NCI-H1436 (cell line): ENCODE data around the gene RNF112.

Experiments used
- DNase-seq: peaks from one replicate; lab custom pipeline; 2025; lab: John Stamatoyannopoulos, UW

Gene RNF112

DNA sequence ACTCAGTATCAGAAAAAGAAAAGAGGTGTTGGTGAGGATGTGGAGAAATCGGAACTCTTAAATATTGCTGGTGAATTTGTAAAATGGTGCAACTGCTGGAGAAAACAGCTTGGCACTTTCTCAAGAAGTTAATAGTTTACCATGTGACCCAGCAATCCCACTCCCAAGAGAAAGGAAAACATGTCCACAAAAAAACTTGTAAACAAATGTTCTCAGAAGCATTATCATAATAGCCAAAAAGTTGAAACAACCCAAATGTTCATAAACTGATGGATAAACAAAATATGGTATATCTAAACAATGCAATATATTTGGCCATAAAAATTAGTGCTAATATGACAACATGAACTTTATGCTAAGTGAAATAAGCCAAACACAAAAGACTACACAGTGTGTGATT, 35.3 kb upstream of the RNF112 start:
- DNase-seq = no peak

GRCh38 chr17:19376811-19377210, 34.2 kb upstream of the RNF112 start:
- peak; percentile 50 for DNase-seq

GRCh38 chr17:19377602-19378415, 33.2 kb upstream of the RNF112 start:
- DNase-seq = peak; percentile 100

GRCh38 chr17:19378416-19379360, 32.3 kb upstream of the RNF112 start, which contains the start of gene MAPK7:
Gene MAPK7, plus strand, starts transcription at chr17:19378498. Its CDS starts 403 bp downstream, at chr17:19378901.
- no peak for DNase-seq

GRCh38 chr17:19379361-19380065, 31.5 kb upstream of the RNF112 start:
- no peak for DNase-seq

DNA sequence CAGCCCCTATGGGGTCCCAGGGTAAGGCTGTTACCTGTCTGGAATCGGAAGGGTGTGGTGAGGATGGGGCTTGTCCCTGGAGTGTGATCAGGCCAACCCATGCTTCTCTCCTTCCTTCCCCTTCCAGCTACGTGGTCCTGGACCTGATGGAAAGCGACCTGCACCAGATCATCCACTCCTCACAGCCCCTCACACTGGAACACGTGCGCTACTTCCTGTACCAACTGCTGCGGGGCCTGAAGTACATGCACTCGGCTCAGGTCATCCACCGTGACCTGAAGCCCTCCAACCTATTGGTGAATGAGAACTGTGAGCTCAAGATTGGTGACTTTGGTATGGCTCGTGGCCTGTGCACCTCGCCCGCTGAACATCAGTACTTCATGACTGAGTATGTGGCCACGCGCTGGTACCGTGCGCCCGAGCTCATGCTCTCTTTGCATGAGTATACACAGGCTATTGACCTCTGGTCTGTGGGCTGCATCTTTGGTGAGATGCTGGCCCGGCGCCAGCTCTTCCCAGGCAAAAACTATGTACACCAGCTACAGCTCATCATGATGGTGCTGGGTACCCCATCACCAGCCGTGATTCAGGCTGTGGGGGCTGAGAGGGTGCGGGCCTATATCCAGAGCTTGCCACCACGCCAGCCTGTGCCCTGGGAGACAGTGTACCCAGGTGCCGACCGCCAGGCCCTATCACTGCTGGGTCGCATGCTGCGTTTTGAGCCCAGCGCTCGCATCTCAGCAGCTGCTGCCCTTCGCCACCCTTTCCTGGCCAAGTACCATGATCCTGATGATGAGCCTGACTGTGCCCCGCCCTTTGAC, 30.3 kb upstream of the RNF112 start:
- DNase-seq = no peak

GRCh38 chr17:19381361-19381740, 29.7 kb upstream of the RNF112 start:
- no peak for DNase-seq

GRCh38 chr17:19381741-19382444, 29.1 kb upstream of the RNF112 start:
- no peak for DNase-seq

- DNase-seq = no peak
Measured at GRCh38 chr17:19382531-19383444, 28.2 kb upstream of the RNF112 start.

DNA sequence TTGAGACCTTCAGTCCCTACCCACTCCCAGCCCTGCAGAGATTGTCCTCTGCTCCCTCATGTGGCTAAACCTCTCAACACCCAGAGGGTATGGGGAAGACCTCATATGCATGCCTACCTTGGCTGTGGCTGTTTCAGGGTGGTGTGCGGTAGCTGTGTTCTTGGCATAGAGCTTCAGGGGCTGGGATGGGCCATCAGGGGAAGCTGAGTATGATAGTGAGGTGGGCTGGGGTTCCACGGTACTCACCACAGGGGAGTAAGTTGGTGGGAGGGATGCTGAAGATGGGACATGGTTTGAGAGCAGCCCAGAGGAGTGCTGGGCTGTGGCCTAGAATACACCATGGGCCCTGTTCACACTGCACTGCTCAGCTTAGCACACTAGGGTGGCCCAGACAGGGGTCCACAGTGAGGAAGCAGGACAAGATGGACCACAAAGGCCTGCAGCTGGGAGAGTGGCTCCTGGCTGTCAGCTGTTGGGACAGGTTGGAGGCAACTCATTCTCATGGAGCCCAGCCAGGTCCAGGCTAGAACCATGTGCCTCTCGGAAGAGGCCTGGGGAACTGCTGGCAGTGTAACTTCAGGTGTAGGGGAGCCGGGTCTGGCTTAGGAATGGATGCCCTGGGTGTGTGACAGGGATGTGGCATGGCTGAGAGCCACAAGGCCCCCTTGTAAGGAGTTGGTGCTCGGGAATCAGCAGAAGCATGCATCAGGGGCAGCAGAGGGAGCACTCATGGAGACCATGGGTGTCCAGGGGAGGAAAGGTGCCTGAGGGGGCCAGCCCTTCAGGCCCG, 27.2 kb upstream of the RNF112 start:
- no peak for DNase-seq

GRCh38 chr17:19384723-19385391, 26.2 kb upstream of the RNF112 start:
- DNase-seq = peak; percentile 29

- DNase-seq = no peak
Measured at GRCh38 chr17:19385521-19385983, 25.5 kb upstream of the RNF112 start.

GRCh38 chr17:19386051-19386929, 24.7 kb upstream of the RNF112 start:
- peak; percentile 46 for DNase-seq

GRCh38 chr17:19386974-19387920, 23.8 kb upstream of the RNF112 start, which contains the start of gene MFAP4:
Gene MFAP4, minus strand, starts transcription at chr17:19387190. Its CDS starts 35 bp downstream, at chr17:19387155.
- DNase-seq = peak; percentile 67

DNA sequence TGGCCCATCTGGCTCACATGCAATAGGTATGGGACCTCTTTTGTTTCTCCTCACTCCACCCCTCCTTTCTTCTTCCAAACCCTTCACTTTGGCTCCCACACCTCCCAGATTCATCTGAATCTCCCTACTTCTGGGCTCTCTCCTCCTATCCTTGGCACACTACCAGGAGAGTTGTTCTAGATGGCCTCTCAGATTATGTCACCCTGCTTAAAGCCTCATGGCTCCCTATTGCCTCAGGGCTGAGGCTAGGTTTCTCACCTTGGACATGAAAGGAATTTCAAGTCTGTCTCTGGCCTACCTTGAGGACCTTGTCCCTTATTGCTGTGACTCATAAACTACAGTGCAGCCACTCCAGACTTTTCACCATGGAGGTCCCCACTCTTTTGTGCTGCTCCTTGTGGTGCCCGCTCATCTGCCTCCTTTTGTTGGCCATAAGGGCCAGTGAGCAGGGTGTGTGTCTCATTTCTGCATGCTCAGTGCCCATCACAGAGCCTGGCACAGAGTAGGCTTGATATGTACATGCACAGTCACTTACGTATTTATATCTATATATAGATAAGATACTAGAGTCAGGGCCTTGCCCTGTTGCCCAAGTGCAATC, 23.0 kb upstream of the RNF112 start:
- no peak for DNase-seq
